MM.1S (cell line): ENCODE measurements around the gene GPC5.

Source experiments
- CTCF ChIP-seq: fragments of 300-600 bp; sonication (generic); IDR thresholded peaks from 2 replicates; pipeline ENCODE4 v1.5.1; 2016; ENCODE audit warnings: antibody characterized with exemption, low read length, mixed read lengths
- EZH2 ChIP-seq: fragments of 300-600 bp; sonication (generic); optimal IDR thresholded peaks from 2 replicates; pipeline ENCODE3; 2017; ENCODE audit warnings: low read depth, mild to moderate bottlenecking, antibody characterized with exemption, low read length, mixed read lengths

- no peak for TF ChIP-seq CTCF
- no peak for TF ChIP-seq EZH2
These were observed 25.5 kb upstream of the GPC5 start for GRCh38 chr13:91372911-91373310.
